ENCODE measurements around the gene WDCP.

Gene WDCP

DNA sequence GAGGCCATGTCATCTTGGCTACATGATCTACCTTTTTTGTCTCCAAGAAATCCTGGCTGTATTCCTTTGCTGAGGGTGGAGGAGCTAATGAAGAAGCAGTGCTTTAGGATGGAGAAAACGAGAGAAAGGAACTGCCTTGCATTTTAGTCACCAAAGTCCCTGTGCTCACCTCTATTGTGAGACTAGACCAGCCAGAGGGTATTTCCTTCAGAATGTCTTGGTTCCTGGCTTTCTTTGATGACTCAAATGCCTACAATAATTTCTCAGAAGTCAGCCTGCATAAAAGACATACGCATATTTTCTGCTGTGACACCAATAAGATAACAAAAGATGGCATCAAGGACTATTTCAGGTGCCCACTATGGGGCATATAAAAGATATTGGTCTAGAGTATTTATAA is 18.1 kb upstream of the WDCP start:
- ChIA-PET CTCF (interaction anchor here (0.6 kb wide), 1 partner anchor 274 kb away, joined by 5 read pairs; no protein-coding TSS in a partner anchor), POLR2A (ENCODE audit: low non-redundant PET) (no interaction called here)
- TF ChIP-seq, protein P1, sequence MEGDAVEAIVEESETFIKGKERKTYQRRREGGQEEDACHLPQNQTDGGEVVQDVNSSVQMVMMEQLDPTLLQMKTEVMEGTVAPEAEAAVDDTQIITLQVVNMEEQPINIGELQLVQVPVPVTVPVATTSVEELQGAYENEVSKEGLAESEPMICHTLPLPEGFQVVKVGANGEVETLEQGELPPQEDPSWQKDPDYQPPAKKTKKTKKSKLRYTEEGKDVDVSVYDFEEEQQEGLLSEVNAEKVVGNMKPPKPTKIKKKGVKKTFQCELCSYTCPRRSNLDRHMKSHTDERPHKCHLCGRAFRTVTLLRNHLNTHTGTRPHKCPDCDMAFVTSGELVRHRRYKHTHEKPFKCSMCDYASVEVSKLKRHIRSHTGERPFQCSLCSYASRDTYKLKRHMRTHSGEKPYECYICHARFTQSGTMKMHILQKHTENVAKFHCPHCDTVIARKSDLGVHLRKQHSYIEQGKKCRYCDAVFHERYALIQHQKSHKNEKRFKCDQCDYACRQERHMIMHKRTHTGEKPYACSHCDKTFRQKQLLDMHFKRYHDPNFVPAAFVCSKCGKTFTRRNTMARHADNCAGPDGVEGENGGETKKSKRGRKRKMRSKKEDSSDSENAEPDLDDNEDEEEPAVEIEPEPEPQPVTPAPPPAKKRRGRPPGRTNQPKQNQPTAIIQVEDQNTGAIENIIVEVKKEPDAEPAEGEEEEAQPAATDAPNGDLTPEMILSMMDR (conservative IDR thresholded peaks at IDR 0.05; ENCODE audit: low read depth): no peak
- DNase-seq (ENCODE audit: low spot score): no peak
- no peak overlapping the region for H3K27ac ChIP-seq

DNA sequence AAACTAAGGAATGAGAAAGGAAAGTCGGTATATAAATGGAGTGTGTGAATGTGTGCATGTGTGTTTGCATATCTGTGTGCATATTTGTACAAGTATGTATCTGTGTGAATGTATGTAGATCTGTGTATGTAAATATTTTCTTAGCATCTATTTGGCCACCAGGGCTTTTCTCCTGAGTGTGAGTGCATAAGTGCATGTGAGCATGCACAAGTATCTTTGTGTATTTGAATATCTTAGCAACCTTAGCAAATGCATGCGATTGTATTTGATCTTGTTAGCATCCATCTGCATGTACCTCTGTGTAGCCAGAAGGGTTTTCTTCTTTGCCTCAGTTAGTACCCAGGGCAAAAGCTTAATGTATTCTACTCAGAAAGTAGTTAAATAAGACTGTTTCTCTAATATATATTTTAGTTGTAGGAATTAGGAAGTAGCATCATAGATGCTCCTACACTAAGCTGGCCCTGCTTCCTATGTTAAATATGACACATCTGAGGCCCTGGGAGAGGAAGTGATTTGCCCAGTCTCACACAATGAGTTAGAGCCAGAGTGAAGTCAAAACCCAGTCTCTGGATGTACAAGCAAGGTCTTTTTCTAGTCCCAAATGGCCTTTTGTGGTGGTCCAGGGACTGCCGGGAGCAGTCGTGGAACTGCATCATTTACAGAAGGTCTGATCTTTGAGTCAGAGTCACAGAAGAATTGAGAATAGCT is 11.5 kb upstream of the WDCP start:
- TF ChIP-seq, protein P1 (conservative IDR thresholded peaks at IDR 0.05; ENCODE audit: low read depth): no peak
- no peak overlapping the region for H3K27ac ChIP-seq
- no peak for DNase-seq (ENCODE audit: low spot score)
- ChIA-PET POLR2A (ENCODE audit: low non-redundant PET) (no interaction called here), CTCF (no interaction called here)

DNA sequence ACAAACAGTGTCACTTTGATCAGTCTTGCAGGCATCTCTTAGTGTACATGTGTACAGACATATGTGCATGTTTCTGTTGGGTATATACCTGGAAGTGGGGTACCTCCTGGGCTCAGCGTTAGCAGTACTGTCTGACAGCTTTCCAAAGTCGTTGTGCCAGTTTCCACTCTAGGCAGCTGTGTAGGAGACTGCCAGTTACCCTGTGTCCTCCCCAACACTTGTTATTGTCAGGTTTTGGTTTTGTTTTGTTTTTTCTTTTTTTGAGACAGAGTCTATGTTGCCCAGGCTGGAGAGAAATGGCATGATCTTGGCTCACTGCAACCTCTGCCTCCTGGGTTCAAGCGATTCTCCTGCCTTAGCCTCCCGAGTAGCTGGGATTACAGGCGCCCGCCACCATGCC is 8.6 kb upstream of the WDCP start:
- TF ChIP-seq, protein P1 (conservative IDR thresholded peaks at IDR 0.05; ENCODE audit: low read depth): no peak
- no peak for DNase-seq (ENCODE audit: low spot score)
- POLR2A ChIA-PET (ENCODE audit: low non-redundant PET): no interaction called here
- CTCF ChIA-PET: interaction anchor here (0.6 kb wide), 1 partner anchor 65 kb away, joined by 3 read pairs; no protein-coding TSS in a partner anchor
- no peak overlapping the region for H3K27ac ChIP-seq

DNA sequence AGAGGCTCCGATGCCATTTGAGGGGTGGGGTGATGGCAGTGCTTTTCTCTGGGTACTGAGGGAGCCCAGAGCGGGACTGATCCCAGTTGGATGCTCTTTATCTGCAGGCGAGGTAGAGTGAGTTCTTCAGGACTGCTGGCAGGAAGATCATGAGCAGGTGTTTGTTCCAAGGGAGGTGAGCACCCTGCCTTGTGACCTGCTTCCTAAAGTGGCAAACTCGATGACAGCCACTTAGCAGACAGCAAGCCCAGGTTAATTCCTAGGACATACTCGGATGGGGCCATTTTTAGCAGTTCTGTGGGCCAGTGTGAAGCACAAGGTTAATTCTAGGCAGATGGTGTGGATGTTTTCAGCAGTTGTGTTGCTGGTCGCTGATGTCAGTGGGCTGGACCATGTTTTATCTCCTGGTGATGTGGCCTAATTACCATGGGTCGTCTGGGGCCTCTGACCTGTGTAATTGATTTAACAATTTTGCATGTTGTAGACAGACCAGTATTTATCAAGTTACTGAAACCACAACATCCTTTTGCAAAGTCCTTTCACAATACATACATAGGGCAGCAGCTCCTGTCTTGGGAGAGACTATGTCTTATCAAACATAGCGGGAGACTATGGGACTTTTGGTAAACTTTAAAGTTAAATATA is 7.3 kb upstream of the WDCP start:
- TF ChIP-seq, protein P1 (conservative IDR thresholded peaks at IDR 0.05; ENCODE audit: low read depth): no peak
- H3K27ac ChIP-seq: no peak overlapping the region
- DNase-seq (ENCODE audit: low spot score): no peak
- CTCF ChIA-PET: interaction anchor here (0.6 kb wide), 1 partner anchor 230 kb away, joined by 3 read pairs; no protein-coding TSS in a partner anchor
- POLR2A ChIA-PET (ENCODE audit: low non-redundant PET): no interaction called here

DNA sequence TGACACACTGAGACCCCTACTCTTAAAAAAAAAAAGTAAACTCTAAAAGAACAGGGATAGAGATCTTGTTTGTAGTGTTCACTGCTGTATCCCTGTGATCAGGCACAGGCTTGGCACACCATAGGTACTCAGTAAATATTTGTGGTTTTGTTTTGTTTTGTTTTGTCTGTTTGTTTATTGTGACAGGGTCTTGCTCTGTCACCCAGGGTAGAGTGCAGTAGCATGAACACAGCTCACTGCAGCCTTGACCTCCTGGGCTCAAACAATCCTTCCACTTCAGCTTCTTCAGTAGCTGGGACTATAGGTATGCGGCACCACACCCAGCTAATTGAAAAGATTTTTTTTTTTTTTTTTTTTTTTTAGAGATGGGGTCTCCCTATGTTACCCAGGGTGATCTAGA is 5.8 kb upstream of the WDCP start:
- ChIA-PET CTCF (interaction anchor here (0.6 kb wide), 1 partner anchor 171 kb away, joined by 3 read pairs; no protein-coding TSS in a partner anchor), POLR2A (ENCODE audit: low non-redundant PET) (no interaction called here)
- DNase-seq (ENCODE audit: low spot score): no peak
- no peak overlapping the region for H3K27ac ChIP-seq
- TF ChIP-seq, protein P1 (conservative IDR thresholded peaks at IDR 0.05; ENCODE audit: low read depth): no peak

DNA sequence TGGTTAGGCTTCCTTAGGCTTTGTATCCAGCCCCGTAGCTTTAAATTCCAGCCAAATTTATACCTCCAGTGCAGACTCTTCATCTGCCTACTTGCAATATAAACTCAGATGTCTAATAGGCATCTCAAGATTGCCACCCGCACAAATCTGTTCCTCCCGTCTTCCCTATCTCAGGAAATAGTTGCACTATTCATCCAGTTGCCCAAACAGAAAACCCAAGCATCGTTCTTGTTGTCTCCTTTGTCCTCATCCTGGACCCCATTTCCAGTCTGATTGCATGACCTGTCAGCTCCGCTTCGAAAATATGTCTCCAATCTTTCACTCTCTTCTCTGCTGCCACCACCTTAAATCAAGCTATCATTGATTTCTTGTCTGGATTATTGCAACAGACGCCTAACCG is 4.6 kb upstream of the WDCP start:
- POLR2A ChIA-PET (ENCODE audit: low non-redundant PET): no interaction called here
- no peak overlapping the region for H3K27ac ChIP-seq
- TF ChIP-seq, protein P1 (conservative IDR thresholded peaks at IDR 0.05; ENCODE audit: low read depth): no peak
- CTCF ChIA-PET: no interaction called here
- no peak for DNase-seq (ENCODE audit: low spot score)
